Measurements from ENCODE around the gene B3GALNT2.

- TF ChIP-seq CTCF (IDR thresholded peaks at IDR 0.05; ENCODE audit: low read length) (no peak), EZH2 (optimal IDR thresholded peaks at IDR 0.05; ENCODE audit: low read depth, low read length) (no peak)
Measured at GRCh38 chr1:235552146-235552716, 48.0 kb upstream of the B3GALNT2 start.
